Mucosa of rectum (tissue), 2 donors: Measurements from ENCODE around the gene LRPPRC.

Experiments
- H3K27ac ChIP-seq, 2 donors: one replicate each; pipeline ENCODE4 v1.7.0; 2013; ENCODE audit warnings: inconsistent platforms in 2 of 2, low read depth in 2 of 2, low read length in 2 of 2
- H3K27me3 ChIP-seq, 2 donors: one replicate each; pipeline ENCODE4 v1.7.0; 2013; ENCODE audit warnings: low read length in 2 of 2; ENCODE audit not compliant: control insufficient read depth in 2 of 2, insufficient read depth in 2 of 2
- H3K36me3 ChIP-seq, 2 donors: one replicate each; pipeline ENCODE4 v1.7.0; 2013; ENCODE audit warnings: low read length in 2 of 2; ENCODE audit not compliant: control insufficient read depth in 2 of 2, insufficient read depth in 2 of 2
- H3K4me1 ChIP-seq, 2 donors: one replicate each; pipeline ENCODE4 v1.7.0; 2013; ENCODE audit warnings: low read length in 2 of 2, mild to moderate bottlenecking in 1 of 2; ENCODE audit not compliant: control insufficient read depth in 2 of 2, insufficient read depth in 2 of 2
- H3K4me3 ChIP-seq, 2 donors: one replicate each; pipeline ENCODE4 v1.7.0; 2013; ENCODE audit warnings: low read length in 2 of 2
- H3K9ac ChIP-seq, 2 donors: one replicate each; pipeline ENCODE4 v1.7.0; 2013; ENCODE audit warnings: low read length in 2 of 2, low read depth in 1 of 2, mild to moderate bottlenecking in 1 of 2
- H3K9me3 ChIP-seq, 2 donors: one replicate each; pipeline ENCODE4 v1.7.0; 2013; ENCODE audit warnings: low read length in 2 of 2; ENCODE audit not compliant: control insufficient read depth in 2 of 2
- donor health status: healthy.
- donor health status: Normal muscosa, but diverticular disease.

LRPPRC gene

DNA sequence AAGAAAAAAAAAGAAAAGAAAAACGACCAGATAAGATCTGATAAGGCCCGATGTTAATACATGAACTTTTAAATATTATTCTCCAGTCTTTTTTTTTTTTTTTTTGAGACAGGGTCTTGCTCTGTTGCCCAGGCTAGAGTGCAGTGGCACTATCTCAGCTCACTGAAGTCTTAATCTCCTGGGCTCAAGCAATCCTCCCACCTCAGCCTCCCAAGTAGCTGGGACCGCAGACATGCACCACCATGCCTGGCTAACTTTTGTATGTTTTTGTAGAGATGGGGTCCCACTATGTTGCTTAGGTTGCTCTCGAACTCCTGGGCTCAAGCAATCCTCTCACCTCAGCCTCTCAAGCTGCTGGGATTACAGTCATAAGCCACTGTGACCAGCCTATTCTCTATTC lies 158.8 kb downstream of the LRPPRC start:
- Histone ChIP-seq H3K27ac (no peak overlapping the region), H3K9ac (no peak overlapping the region), H3K4me3 (no peak overlapping the region), H3K9me3 (no peaks in the 10 kb centered on the region), H3K36me3 (no peaks in the 10 kb centered on the region), H3K27me3 (peaks cover 0 to 5% of the 10 kb centered on the region in 2 donors), H3K4me1 (no peaks in the 10 kb centered on the region)
